HS-5 (cell line): ENCODE data around the gene DOCK9.

Source experiments
- DNase-seq: peaks from one replicate; pipeline ENCODE4 v3.0.0-alpha.2; 2012; ENCODE audit warnings: low read depth

The DOCK9 gene

GRCh38 chr13:98795220-98795619 is 182.6 kb downstream of the DOCK9 start:
- DNase-seq = no peak

DNA sequence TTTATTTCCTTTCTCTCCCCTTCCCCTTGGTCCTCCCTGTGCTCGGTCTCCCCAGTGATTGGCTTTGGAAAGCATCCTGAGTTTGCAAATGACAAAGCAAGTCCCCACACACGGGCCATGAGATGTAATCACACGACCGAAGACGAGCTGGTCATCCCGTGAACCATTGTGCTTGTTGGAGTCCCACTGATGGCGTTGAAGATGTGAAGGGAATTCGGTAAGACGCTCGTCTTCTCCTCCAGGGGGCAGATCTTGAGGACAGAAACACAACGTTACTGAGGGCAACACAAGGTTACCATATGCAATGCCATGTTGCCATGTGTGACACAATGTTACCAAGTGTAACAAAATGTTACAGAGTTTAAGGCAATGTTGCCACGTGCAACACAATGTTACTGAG is 183.4 kb downstream of the DOCK9 start:
- no peak for DNase-seq

DNA sequence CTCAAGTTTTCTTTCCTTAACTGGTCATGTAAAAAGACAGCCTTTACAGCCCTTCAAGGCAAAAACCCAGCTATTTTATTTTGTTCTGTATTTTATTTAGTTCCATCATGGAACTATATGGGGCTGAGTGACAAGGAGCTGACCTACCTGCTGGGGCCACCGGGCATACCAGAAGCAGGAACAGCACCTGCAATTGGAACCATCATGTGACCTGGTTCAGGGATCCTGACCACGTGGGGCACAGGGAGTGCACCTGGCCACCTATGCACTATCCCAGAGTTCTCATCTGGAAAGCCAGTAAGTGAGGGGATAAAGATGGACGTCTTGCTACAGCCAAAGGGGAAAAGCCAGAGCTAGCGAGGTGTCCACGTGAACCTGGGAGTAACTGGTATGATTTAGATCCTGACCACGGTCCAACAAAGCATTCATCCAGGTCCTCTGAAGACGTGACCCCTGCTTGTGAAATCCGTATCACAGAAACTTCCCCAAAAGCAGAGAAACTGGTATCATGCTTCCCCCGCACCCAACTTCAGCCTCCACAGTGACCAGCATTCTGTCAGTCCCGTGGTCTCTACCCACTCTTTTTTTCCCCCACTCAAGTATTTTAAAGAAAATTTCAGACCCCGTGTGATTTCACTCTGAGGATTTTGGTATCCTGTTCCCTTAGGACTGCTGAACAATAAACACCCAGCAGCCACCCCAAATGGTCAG is 184.9 kb downstream of the DOCK9 start:
- no peak for DNase-seq

- no peak for DNase-seq
Measured at GRCh38 chr13:98792321-98792720, 185.5 kb downstream of the DOCK9 start.

DNA sequence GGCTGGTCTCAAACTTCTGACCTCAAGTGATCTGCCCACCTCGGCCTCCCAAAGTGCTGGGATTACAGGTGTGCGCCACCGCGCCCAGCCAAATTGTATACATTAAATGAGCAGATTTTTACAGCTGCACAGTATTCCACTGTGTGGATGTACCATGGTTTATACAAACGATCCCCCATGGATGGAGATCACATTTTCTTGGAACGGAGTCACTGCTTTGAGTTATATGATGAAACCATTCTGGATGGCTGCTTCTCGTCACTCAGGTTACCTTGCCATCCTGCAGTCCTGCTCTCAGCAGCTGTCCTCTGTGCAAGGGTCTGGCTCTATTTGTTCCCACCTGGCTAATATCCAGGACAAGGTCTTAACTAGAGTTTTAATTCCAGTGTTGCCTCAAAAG is 186.3 kb downstream of the DOCK9 start:
- DNase-seq = no peak

GRCh38 chr13:98787996-98788395 is 189.9 kb downstream of the DOCK9 start:
- no peak for DNase-seq

DNA sequence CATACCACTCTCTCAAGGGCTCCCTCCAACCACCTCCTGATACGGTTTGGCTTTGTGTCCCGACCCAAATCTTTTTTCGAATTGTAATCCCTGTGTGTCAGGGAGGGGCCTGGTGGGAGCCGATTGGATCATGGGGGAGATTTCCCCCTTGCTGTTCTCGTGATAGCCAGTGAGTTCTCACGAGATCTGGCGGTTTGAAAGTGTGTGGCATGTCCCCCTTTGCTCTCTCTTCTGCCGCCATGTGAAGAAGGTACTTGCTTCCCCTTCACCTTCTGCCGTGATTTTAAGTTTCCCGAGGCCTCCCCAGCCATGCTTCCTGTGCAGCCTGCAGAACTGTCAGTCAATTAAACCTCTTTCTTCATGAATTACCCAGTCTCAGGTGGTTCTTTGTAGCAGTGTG is 190.7 kb downstream of the DOCK9 start:
- no peak for DNase-seq

GRCh38 chr13:98786023-98786422 is 191.8 kb downstream of the DOCK9 start:
- DNase-seq = no peak

GRCh38 chr13:98785405-98785804 is 192.5 kb downstream of the DOCK9 start:
- DNase-seq = no peak

DNA sequence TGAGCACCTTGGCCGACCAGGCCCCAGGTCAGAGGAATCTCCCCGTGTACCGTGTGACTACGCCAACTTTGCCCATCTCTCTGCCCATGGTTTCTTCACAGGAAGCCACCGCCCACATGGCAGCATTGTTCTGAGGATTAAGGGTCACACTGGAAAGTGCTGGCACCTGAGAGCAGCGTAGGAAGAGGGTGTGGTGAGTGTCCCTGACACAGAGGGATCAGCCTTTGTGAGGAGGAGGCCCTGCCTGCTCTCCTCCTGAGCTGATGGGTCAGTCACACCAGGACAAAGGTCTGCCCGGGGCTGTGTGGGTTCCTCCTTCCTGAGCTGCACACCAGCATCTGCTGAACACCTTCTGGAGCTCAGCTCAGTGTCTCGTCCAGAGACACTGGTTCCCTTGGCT is 193.2 kb downstream of the DOCK9 start:
- DNase-seq = no peak

GRCh38 chr13:98783856-98784478 is 193.9 kb downstream of the DOCK9 start:
- DNase-seq = no peak

DNA sequence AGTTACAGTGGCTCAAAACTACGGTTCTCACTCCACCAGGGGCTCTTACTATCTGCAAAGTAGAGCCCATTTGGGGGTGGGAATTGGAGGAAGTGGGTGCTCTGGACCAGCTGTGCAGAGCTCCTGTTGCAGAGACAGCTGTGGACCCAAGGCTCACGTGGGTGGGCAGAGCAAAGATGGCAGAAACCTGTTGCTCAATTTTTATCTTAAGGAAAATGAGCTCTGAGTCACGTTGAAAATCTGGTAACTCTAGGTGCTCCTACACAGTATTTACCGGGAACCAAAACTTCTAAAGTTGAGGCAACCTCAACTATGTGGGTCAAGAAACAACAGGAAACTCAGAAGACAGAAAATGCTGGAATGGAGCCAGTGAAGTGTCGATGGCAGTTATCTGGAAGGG is 195.2 kb downstream of the DOCK9 start:
- DNase-seq = no peak

- DNase-seq = no peak
Measured at GRCh38 chr13:98781905-98782304, 196.0 kb downstream of the DOCK9 start.

GRCh38 chr13:98781470-98781869 is 196.4 kb downstream of the DOCK9 start:
- no peak for DNase-seq

DNA sequence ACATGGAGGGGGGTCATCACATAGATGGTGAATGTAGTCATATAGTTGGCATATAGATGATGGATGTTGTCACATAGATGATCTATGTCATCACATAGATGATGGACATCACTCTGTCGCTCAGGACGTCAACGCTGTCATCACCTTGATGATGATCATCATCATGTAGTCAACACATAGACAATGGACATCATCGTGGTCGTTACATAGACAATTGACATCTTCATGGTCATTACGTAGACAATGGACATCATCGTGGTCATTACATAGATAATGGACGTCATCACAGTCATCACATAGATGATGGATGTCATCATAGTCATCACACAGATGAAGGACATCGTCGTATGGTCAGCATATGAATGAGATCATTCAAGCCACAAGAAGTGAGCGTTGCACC is 196.8 kb downstream of the DOCK9 start:
- no peak for DNase-seq

DNA sequence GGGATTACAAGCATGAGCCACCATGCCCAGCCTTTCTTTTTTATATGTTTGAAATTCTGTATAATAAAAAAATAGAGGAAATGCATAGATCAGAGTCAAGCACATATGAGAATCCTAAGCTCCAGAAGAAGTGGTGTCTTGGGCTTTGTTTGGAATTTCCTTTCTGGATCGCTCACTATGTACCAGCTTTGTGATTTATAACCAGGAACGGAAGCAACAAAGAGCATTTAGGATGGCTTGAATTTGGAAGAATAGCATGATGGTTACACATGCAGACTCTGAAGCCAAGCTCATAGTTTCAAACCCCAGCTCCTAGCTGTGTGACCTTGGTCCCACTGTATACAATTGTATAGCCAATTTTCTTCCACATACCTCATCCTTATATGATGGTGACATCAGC is 197.4 kb downstream of the DOCK9 start:
- DNase-seq = no peak

GRCh38 chr13:98779695-98780094 is 198.2 kb downstream of the DOCK9 start:
- DNase-seq = no peak

DNA sequence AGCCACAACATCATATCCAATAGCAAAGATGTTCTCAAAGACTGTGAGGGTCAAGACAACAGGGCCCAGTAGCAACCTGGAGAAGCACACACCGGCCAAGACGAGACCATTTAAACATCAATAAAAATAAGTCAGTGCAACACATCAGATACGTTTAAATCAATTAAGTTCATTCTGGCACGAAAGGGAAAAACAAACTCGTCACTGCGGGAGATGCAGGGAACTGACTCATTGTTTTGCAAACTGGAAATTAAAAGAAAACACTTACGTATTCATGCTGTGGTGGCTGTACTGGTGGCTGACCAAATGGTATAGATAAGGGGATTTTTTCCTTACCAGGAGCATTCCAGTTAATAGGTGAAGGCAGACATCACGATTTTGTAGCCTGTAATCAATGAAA is 199.1 kb downstream of the DOCK9 start:
- DNase-seq = no peak

- no peak for DNase-seq
Measured at GRCh38 chr13:98776644-98777043, 201.2 kb downstream of the DOCK9 start.

- DNase-seq = peak; percentile 47
Measured at GRCh38 chr13:98775844-98776598, 201.8 kb downstream of the DOCK9 start.

GRCh38 chr13:98775386-98775785 is 202.5 kb downstream of the DOCK9 start:
- no peak for DNase-seq

DNA sequence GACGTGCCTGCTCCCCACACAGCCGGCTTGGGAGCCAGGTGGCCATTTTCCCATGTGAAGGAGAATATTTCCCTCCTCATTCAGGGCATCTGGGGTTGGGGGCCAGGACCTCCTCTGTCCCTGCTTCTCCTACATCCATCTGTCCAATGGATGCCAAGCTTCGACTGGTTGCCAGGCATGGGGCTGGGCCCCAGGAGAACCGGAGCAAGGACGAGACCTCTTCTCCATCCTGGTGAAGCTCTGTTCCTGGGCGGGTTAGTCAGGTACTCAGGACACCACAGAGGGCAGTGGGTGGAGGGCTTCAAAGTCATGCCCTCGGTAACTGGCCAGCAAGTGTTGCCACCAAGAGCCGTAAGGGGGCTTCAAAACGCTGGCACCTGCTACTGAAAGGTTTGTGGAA is 203.1 kb downstream of the DOCK9 start:
- no peak for DNase-seq

DNA sequence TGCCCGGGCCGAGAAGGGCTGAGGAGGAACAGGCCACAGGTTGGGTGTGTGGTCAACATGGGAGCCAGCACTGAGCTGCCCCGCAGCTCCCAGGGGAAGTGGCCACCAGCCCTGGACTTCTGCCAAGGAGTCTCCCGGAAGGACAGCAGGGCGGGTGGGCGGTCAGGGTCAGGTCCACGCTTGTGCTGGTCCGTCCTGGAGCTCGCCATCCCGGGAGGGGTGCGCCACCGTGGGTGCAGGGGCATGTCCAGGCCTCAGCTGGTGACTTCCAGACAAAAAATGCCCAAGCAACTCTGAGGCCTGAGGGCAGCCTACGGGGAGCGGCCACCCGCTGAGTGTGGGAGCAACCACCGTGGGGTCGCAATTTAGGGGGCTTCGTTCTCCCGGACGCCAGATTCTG is 203.9 kb downstream of the DOCK9 start:
- DNase-seq = no peak
